A549 treated with Hydrocortisone at 1 μM for 4 hours (cell line): ENCODE results near the gene PACS2. TPM values are rescaled to one million over a fixed set of nuclear protein-coding genes. Genes with fewer than 3 reads are reported as not detected.

Experiments used
- total RNA-seq: library from RNA; stranded (reverse); fragments of 200-300 nt; extraction: Qiagen RNA extraction; gene quantifications from 5 replicates; pipeline ENCODE4 v1.2.3, GENCODE V29; 2022

PACS2 gene
- total RNA-seq = 22.7 to 28.3 TPM (median 24.5 TPM) in 5 replicates

GRCh38 chr14:105314287-105315200 is at the start of gene PACS2:
Gene PACS2, plus strand, starts transcription at chr14:105314748. Its CDS starts 171 bp downstream, at chr14:105314919.

GRCh38 chr14:105300542-105301102 is 13.9 kb upstream of the PACS2 start, which contains the start of gene BRF1:
Gene BRF1, minus strand, starts transcription at chr14:105301001. Its CDS starts 372 bp downstream, at chr14:105300629.

GRCh38 chr14:105398044-105398725 is 83.6 kb downstream of the PACS2 start, which contains the start of gene TEX22:
Gene TEX22, plus strand, starts transcription at chr14:105398538. Its CDS starts 803 bp downstream, at chr14:105399341.

GRCh38 chr14:105419195-105420091 is 104.9 kb downstream of the PACS2 start, which contains the start of gene MTA1:
Gene MTA1, plus strand, starts transcription at chr14:105419827. Its CDS starts 209 bp downstream, at chr14:105420036.

Other genes starting within 250 kb of the PACS2 start
- 0.49 to 0.64 TPM (median 0.51 TPM) in 5 replicates for gene GPR132, start 249.3 kb upstream of the PACS2 start, total RNA-seq
- gene JAG2, start 146.0 kb upstream of the PACS2 start, total RNA-seq = 20.6 to 25.9 TPM (median 24.0 TPM) in 5 replicates
- gene NUDT14, start 133.4 kb upstream of the PACS2 start, total RNA-seq = 21.0 to 46.0 TPM (median 40.7 TPM) in 5 replicates
- 34.7 to 45.9 TPM (median 41.4 TPM) in 5 replicates for gene BTBD6, start 66.2 kb upstream of the PACS2 start, total RNA-seq
- gene BRF1, start 13.7 kb upstream of the PACS2 start, total RNA-seq = 24.9 to 27.6 TPM (median 26.4 TPM) in 5 replicates
- gene TEX22, start 83.8 kb downstream of the PACS2 start, total RNA-seq = 0.32 to 0.84 TPM (median 0.36 TPM) in 5 replicates
- gene MTA1, start 105.1 kb downstream of the PACS2 start, total RNA-seq = 63.5 to 81.3 TPM (median 77.4 TPM) in 5 replicates
- gene CRIP2, start 160.1 kb downstream of the PACS2 start, total RNA-seq = 116 to 208 TPM (median 198 TPM) in 5 replicates
- gene CRIP1, start 172.1 kb downstream of the PACS2 start, total RNA-seq = 1,531 to 1,939 TPM (median 1,820 TPM) in 5 replicates
- gene TEDC1, start 176.5 kb downstream of the PACS2 start, total RNA-seq = 33.2 to 45.8 TPM (median 44.2 TPM) in 5 replicates
- gene TMEM121, start 211.8 kb downstream of the PACS2 start, total RNA-seq = 4.6 to 9.5 TPM (median 8.0 TPM) in 5 replicates